C4-2B (cell line): ENCODE results near the gene IFI30.

Experiments
- CTCF ChIP-seq: fragments of 450-650 bp; conservative IDR thresholded peaks from 2 replicates; pipeline ENCODE4 v1.5.1; 2017; ENCODE audit warnings: mild to moderate bottlenecking
- ZFX ChIP-seq: fragments of 450-650 bp; IDR thresholded peaks from 2 replicates; pipeline ENCODE4 v1.6.1; 2017

- TF ChIP-seq CTCF = no peak; the same call in 1 of the 2 replicates
- TF ChIP-seq ZFX = no peak
Measured at GRCh38 chr19:18202778-18203407, 29.3 kb downstream of the IFI30 start.
